ENCODE results near the gene PDIA6.

DNA sequence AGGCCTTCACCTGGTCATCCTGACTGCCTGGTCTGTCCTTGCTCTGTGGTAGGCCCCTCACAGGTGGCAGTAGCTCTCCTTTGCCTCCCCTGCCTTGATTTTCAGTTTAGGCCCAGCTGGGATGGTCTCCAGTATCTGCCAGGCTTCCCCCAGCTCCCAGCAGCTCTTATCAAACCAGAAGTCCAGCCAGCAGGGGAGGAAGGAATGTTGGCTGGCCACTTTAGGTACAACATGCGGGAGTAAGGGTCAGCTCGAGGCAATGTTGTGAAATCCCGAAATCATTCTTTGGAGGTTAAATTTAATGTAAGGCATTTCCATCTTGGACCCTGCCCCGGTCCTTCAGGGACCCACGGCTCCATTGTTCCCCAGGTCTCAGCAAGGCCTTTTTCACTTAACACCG, 74.4 kb downstream of the PDIA6 start:
- TF ChIP-seq CTCF (IDR thresholded peaks at IDR 0.05; ENCODE audit: insufficient read depth, low read depth, low read length) (no peak), EZH2 (IDR thresholded peaks at IDR 0.05; ENCODE audit: insufficient read depth, low read length) (no peak)

Data from astrocyte (in vitro differentiated cells and primary cell).